Activated naive CD4-positive, alpha-beta T cell treated with anti-CD3 and anti-CD28 coated beads, Interleukin-2, amount 50 U/mL, for 16 hours (primary cell): ENCODE results near the gene POLR3GL.

Experiments
- DNase-seq: peaks from one replicate; pipeline ENCODE4 v3.0.0-alpha.2; 2020

The POLR3GL gene

DNA sequence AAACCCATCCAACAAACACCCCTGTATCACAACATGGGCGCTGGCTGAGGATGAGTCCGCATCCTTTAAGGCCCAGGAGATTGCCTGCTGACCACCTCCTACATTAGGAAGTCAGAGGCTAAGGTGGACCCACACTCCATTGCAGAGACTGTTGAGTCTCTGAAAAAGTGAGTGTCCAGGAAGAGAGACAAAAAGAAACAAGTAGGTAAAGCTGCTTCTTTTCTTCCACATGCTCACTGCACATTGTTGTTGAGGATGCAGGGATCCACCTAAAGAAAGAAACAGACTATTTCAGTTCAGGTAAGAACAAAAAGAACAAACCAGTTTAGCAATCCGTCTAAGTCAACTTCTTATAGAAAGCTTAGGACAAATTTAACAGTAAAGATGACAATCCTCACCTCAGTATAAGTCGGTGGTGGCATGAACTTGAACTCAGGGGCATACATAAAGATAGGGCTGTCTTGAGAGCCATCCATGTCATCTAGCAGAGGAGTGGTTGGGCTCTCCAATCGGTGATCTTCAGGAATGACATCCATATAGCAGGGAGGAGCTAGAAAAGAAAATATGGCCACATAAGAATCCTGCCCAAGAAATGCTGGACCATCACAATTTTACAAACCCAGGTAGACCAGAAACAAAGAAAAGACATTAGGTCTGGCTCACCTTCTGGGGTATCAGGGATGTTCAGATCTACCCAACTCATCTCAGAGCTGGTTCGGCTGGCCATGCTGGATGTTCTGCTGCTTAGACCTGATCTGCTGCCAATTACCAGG, 29.3 kb downstream of the POLR3GL start:
- no peak for DNase-seq

DNA sequence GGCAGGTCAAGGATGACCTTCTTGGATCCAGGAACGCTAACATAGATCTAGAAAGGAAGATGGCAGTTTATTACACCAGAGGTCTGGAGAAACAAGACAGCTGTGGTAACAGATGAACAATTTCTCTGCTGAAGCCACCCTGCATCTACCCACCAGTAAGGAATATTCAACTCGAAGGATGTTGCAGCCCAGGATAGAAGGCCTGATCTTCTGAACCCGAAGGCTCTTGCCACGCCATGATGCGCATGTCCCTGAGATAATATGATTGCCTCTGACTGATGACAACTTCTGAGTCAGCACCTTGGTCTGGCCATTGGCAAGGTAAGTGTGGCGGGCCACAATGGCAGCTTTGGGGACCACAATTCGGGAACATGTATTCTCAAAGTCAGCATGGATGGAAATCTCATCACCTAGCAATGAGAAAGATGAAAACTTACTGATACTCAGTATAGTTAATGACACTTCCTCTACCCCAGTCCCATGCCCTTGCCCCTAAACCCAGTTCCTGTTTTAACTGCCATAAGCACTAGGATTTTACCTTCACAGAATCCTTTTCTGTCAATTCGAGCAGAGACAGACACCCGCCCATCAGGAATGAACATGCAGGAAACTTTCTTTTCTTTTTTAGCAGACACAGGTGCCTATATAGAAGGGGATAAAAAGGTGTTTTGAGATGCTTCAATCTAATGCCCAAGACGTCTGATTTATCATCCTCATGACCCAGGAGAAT, 30.1 kb downstream of the POLR3GL start:
- peak; percentile 38 for DNase-seq

DNA sequence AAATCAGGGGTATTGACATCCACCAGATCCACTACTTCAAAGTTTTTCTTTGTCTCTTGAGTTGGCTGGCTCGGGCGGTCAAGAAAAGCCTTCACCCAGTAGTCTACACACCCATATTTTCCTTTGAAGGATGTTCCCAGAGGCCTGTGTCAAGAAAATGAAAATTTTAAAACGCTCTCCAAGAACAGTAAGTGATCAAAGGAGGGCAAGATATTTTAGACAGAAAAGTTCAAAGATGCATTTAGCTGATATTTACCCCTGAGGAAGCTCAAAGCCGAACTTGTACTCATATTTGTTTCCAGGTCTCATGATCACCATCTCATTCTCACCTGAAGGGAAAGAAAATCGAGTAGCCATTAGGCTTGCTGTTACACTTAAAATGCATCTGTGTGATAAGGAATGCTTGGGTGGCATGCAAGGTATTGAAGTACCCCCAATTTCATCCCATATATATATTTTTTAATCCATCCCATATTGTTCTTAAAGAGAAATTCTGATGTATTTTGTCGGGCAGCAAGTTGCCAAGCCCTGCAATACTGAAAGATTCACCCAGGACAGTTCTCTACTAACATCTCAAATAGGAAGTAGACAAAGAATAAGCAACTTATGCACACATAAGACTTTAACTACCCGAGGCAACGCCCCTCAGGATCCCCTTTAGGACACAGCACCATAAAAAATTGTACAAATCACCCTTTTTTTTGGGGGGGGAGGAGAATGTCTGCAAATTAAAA, 30.8 kb downstream of the POLR3GL start:
- DNase-seq = no peak

DNA sequence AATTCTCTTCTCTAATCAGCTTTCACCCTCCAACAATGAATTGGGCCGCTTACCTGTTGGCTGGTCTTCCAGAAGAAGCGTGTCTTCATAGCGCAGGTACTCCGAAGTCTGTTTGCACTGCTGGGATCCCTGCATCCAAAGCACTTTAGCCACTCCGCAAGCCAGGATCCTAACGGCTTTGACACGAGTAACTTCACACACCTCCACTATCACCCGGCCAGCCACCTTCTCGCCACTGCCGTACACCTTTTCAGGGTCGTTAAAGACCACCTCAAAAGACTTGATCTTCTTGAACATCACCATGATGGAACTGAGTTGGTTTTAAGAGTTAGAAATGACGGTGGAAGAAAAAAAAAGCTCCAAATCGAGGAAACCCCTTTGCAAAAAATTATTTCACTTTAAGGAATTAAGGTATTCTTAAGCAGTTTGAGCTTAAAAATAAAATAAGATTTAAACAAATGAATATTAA, 31.5 kb downstream of the POLR3GL start:
- no peak for DNase-seq

DNA sequence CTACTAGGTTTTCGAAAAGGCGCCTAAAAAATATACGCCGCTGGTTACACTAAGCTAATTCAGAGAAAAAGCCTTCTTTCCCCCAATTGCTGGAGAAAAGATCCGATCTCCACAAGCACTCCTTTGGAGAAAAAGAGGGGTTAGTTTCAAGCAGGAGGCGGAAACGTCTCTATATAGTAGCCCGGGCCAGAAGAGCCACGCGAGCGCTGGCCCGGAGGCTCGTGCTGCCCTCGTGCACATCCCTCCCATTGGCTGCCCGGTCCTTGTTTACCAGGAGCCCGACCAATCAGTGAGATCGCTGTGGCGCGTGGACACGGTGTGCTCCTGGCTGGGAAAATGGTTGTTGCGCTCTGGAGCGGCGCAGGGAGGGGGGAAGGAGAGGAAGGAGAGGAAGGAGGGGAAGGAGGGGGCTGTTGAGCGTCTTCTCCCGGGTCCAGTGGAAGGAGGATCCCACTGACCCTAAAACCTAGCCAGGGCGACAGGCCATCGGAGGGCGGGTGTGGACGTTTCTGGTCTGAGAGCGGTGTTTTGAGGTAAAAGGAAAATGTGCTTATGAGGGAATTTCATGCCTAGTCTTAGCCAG, 32.0 kb downstream of the POLR3GL start, which contains the start of gene TXNIP:
TXNIP (minus strand) TSS at position 147 of the 583 bp plus-strand sequence. CDS start 313 bp downstream, outside the sequence.
- DNase-seq = peak; percentile 92

DNA sequence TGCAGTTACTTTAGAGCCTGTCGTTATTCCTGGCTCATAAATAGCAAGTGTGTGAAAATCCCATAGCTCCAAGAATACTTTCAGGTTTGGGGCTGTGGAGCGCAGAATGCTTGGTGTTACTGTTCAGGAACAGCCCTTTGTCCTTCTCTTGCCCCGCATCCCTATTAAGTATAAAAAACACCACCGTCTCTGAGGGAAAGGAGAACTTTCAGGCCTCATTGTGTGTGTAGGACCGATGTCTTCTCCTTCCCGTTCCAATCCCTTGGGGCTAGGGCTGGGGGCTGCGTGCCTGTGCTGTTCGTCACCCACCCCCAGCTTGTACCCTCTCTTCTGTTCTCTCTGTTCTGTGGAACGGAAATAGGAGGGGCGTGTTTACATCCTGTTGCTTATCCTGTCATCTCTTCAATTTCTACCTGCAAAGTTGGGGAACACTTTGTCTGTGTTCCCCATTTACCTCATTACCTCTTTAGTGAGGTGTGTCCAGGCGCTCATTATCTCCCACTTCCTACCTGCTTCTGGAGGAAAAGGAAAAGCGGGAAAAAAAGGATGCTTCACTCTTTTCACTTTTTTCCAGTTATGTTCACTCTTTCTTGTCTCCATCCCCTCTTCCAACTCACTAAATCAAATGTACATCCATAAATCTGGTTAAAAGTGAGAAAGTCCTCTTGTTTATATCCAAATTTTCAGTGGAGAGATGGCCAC, 32.7 kb downstream of the POLR3GL start:
- peak; percentile 59 for DNase-seq

DNA sequence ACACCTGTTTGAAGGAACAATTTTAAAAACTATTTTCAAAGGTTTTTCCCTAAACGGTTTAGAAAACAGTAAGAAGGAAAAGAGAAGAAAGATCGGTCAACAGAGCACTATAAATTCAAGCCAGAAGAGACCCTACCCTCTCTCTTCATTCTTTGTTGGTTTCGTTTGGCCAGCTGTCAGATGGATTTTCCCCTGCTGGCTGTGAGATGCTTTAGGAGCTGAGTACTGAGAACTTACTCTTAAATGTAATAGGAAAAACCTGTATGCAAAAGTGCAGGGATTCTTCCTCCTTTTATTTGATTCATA, 33.2 kb downstream of the POLR3GL start:
- no peak for DNase-seq

DNA sequence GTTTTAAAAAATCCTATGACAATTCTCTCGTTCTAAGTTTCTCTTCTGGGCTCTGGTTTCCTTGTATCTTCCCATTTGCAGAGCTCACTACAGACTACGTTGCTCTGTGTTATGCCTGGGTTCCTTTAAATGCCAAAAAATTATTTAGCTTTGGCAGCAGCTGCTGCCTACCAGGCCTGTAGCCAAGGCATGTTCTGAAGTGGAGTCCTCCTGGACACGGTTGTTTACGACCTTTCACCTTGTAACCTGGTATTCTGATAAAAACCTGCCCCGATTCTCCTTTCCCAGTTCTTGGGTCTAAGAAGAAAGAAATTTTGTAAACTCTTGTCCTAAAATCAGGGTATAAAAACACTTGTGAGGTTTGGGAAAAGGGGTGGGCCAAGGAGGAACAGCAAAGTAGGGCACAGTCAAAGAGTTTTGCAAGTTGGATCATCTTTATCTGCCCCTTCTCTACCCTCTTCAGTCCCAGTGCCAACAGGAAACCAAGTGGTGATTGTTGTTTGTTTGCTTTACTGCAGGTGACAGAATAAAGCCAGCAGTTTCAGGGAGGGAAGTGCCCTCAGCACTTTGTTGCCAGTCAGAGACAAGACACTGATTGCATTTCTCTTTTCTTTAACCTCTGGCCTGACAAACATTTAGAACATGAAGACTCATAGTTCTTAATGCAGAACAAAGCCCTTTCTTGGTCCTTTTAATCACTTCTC, 35.0 kb downstream of the POLR3GL start:
- no peak for DNase-seq

DNA sequence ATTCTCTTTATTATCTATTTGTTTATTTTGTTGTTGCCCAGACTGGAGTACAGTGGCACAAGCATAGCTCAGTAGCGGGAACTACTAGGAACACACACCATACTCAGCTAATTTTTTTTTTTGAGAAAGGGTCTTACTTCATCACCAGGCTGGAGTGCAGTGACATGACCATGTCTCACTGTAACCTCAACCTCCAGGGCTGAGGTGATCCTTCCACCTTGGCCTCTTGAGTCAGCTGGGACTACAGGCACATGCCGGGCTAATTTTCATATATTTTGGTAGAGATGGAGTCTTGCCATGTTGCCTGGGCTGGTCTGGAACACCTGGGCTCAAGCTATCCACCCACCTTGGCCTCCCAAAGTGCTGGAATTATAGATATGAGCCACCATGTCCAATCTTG, 37.2 kb downstream of the POLR3GL start:
- DNase-seq = no peak

DNA sequence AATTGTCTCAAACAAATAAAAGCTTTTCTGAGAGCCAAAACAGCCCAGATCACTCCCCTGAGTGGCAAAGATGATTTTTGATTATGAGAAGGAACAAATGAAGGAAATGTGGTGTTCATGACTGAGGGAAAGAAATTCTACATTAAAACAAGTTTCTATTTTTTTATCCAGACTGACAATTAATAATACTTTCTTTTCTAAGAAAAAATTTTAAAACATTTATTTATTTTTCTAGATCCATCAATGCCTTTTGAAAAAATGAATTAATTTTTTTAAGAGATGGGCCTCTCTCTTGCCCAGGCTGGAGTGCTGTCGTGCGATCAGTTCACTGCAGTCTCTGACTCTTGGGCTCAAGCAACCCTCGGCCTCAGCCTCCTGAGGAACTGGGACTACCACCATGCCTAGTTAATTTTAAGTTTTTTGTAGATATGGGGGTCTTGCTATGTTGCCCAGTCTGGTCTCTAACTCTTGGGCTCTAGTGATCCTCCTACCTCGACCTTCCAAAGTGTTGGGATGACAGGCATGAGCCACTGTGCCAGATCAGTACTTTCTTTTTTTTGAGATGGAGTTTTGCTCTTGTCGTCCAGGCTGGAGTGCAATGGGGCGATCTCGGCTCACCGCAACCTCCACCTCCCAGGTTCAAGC, 43.1 kb downstream of the POLR3GL start:
- DNase-seq = no peak

DNA sequence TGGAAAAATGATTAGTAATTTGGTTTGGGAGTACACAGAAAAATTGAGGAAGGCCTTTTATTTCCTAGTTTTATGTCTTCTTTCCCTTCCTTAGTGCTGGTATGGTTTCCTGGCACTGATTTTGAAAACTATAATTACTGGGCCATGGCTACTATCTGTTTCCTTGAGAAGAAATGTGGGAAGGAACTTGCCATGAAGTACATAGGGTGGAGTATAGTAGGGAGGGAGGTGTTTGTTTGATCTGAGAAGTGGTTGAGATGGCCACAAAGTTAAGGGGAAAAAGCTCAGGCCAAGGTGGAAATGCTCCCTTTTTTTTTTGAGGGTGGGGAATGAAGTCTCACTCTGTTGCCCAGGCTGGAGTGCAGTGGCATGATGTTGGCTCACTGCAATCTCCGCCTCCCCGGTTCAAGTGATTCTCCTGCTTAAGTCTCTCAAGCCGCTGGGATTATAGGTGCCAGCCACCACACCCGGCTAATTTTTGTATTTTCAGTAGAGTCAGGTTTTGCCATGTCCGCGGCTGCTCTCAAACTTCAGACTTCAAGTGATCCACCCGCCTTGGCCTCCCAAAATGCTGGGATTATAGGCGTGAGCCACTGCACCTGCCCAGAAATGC, 45.7 kb downstream of the POLR3GL start:
- no peak for DNase-seq

DNA sequence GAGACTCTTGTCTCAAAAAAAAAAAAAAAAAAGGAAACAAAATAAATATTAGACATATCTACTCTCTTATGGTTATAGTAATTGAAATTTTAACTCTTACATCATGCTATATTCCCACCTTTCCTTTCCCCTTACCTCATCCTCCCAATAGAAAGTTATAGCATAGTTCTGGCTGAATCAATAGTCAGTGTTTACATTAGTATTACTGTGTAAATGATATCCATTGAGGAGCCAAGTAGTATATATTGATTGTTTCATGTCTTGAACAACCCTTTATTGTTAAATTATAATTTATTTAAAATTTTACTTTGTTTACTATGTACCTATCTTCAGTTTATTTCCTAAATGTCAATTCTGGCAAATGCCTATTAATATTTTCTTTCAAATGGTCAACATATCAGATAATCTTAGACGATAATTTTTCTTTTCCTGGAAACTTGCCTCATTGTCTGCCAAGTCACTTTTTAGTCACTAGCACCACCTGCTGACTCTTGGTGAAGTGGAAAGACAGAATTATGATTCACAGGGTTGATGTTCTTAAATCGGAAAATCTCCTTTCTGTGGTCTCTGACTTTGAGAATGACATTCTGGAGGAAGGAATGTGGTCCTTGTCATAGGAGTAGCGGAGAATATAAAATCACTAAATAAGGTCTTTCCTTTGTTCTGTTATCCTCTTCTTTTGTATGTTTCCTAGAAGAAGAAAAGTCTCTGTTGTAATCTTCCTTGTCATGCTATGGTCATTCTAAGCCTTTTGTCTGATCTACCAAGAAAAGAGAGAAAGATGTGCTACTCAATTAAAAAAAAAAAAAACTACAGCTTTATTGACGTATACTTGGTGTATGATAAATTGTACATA, 48.4 kb downstream of the POLR3GL start:
- DNase-seq = peak; percentile 51

DNA sequence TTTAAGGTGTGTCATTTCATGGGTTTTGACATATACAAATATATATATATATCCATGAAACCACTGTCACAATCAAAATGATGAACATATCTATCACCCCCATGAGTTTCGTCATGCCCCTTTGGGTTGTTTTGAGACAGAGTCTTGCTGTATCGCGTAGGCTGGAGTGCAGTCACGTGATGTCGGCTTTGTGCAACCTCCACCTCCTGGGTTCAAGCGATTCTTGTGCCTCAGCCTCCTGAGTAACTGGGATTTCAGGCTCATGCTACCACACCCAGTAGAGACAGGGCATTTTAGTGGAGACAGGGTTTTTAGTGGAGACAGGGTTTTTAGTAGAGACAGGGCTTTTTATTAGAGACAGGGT, 49.1 kb downstream of the POLR3GL start:
- DNase-seq = no peak

DNA sequence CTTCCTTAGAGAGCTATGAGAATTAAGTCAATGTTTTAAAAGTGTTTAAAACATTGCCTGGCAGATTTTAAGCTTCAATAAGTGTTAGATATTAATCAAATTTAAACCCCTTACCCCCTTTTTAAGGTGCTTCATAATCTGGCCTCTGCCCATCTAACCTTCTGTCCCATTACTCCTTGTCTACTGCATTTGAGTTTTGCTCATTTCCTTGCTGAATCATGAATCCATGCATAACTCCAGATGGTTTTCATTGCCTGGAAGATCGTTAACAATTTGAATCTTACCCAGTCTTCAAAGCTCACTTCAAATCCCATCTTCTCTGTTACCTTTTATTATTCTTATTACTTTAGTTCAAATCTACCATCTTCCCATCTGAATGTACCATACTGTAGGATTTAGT, 52.4 kb downstream of the POLR3GL start:
- no peak for DNase-seq

DNA sequence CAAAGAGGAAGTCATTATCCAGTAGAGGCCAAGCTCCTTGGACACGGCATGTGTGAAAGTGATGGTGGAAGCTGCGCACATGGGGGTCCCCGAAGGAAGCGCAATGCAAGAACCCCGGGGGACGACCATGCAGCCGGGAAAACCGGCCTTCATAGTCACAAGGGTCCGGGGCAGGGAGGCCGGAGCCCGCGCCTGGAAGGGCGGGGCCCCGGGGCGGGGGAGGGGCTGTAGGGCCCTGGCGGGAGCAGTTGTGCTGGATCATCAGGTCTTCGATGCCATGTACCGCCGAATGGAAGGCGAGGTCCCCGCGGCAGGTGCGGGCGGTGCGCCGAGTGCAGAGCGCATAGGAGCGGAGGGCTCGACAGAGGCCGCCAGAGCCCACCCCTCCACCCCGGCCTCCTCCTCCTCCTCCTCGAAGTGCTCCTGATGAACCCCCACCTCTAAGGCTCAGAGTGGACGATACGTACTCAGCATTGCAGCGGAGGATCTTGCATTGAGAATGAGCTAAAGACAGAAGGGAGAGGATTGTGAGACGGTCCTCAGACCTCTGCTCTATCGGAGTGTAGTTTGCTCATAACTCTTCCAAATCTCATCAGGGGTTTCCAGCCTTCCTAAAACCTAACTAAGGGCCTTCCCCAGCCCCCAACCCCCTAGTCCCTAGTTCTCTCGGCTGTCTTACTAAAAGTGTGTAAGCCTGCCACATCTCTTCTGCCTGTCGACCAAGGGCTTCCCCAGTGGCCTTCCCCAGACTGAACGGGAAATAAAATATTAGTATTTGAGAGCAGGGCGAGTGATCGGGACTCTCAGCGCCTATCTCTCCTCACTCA, 55.0 kb downstream of the POLR3GL start:
- DNase-seq = no peak

DNA sequence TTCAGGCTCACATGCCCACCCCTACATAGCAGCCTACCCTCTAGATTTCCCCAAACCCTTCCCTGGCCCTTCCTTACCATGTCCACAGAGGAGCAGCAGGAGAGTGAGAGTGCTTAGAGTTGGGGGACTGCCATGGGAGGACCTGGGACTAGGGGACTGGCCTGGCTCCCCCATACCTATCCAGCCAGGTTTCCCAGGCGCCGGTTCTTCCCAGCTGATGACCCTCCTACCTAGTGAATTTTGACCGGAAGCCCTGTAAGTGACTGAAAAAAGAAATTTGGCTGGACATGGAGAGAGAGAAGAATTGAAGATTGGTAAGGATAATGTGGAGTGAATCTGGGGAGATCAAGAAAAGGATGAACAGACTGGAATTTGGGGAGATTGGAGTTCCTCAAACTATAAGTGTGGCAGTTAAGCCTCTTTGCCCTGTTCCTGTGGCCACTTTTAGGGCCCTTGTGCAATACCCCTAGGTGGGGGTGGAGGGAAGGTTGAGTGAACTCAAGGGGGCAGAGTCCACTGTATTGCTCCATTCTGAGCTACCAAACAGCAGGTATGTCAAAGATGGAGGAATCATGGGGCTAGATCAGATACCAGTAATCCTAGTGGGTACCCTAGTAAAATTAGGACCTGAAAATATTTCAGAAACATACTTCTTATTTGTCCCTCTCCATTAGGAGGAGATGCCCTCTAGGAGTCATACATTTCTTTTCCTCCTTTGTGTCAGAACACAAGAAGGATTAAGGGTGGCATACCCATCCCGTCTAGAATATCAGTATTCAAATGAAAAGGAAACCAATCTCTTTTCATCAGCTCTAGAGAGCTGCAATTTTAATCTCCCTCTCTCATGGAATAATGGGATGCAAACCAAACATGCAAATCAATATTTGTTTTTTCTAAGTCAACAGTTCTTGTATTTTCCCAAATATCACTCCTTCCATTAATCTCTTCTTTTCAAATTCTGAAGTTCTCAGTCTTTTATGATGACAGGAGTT, 55.9 kb downstream of the POLR3GL start:
- no peak for DNase-seq

DNA sequence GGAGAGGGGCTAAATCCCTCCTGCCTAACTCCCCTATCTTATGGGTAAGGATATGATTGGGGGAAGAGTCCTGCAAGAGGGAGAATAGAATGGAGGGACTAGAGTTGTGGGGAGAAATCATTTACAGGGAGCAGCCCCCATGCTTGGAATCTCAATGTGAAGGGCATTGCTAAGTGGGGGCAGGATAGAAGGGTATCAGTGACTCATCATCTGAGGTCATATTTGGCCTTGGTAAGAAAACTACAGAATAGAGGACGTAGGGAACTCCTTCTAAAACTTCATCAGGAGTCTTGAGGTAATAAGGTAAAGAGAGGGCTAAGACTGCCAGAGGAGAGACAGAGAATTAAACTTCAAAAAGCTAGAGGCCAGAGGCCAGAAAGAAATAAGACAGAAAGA, 56.6 kb downstream of the POLR3GL start:
- DNase-seq = no peak
